GM21723 (cell line): ENCODE measurements around the gene MYD88.
"Not testable (repeated sequence)": the region's sequence is repeated elsewhere in the genome, so short reads cannot be mapped to it uniquely, and the experiment has no call there.

ENCODE experiments used
- ATAC-seq: cut with Tn5 transposase; IDR thresholded peaks from one replicate; pipeline ENCODE4 v1.9.1; 2021; ENCODE audit warnings: mild to moderate bottlenecking, moderate library complexity; ENCODE audit not compliant: unreplicated experiment

MYD88 gene

DNA sequence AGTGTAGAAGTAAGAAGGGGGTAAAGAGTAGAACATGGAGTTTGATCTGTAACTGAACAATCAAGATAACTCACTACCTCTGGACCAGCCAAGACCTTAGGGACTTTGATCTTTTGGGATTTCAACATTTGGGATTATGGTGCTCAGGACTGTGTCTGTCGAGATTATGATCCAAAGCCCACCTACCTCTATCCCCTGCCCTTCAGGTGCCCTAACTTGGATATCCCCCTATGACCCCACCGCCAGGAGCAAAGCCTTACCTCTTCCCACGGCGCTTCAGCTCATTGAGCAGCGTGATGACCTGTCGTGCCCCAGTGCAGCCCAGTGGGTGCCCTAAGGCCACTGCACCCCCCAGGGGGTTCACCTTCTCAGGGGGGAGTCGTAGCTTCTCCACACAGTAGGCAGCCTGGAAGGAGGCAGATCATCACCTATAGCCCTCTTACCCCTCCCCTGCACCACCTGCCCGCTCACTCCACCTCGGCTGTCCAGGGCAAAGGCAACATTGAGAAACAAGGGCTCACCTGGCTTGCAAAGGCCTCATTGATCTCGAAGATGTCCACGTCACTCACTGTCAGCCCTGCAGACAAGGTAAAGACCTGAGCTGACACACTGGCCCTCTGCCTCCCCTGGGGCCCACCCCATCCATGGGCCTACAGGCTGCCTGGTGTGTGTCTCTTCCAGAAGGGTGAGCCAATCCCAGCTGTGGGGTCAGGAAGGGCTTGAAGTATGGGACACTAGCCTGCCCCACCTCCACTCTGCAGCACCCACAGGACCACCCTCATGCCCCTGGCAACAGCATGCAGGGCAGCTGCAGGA, 12.9 kb upstream of the MYD88 start:
- ATAC-seq = no peak

DNA sequence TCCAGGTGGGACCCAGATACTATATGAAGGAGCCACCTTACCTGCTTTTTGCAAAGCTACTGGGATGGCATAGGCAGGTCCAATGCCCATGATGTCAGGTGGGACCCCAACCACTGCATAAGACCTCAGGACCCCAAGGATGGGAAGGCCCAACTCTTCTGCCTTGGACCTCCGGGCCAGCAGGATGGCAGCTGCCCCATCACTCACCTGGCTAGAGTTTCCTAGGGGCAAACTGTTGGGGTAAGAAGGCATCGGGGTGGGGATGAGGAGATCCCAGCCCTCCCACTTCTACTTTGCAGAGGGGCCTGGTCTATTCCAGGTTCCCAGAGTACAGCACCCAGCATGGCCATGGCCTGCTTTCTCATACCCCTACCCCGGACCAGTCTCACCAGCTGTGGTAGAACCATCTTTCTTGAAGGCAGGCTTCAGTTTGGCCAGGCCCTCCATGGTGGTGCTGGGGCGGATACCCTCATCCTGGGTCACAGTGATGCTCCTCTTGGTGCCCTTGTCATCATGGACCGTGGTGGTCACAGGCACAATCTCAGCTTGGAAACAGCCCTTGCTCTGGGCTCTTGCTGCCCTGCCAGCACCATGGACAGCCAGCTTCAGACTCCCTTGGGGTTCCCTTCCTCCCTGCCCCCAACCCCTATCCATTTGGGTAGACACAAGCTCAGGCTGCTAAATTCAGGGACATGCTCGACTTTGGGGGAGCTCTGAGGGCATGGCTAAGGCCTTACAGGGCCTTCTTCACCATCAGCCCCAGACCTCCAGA, 12.2 kb upstream of the MYD88 start:
- ATAC-seq = no peak

DNA sequence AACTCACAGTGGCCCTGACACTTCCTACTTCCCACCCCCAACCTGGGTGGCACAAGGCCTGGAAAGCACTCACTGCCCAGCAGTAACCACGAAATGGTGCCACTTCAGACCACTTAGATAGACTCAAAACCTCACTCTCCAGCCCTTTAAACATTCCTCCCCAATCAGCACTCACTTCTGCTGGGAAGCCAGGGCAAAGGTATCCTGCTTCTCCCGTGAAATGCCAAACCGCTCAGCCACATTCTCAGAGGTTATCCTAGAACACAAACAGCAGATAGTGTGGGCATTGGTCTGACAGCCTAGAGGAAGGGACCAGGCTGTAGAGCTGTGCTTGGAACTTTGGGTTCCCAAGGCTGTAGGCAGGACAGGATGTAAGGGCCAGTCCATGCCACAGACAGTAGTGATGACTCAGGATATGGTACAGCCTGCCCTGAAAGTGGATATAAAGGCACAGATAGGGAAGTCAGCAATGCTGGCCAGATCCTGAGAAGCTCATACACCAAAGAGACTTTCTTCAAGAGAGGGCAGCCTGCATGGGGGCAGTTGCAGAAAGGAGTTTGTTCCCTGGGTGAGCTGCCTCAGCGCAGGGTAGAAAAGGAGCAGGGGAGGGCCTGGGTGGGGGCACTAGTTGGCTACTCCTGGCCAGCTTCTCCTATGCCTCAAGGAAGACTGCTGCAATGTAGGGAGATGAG, 10.7 kb upstream of the MYD88 start:
- no peak for ATAC-seq

DNA sequence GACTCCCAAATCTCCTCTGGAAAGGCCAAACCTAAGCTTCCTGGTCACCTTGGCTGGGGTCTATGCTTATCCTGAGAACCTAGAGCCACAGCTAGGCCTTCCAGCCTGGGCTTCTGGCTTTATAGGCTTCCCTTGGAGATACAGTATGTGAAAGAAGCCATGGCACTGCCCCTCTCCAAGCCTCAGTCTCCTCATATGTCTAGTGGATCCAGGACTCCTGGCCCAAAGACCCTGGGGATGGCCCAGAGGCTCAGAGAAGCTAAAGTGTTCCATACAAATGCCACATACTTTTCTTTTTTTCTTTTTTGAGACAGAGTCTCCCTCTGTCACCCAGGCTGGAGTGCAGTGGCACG, 10.2 kb upstream of the MYD88 start:
- ATAC-seq = no peak

DNA sequence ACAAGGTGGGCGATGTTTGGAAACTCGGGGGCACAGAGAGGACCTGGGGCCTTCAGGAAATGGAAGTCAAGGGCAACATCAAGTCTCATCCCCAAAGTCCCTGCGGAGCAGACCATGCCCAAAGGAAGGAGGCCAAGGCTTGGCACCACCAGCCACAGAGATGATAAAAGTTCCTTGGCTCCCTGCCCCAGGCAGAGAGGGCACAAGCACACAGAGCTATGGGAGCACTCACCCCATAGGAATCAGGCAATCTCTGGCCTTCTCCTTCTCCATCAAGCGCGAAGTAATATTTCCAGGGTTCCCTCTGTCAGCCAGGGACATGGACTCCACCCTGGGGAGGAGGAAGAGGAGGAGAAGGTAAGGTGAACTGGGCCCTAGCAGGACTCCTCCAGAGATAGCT, 9.4 kb upstream of the MYD88 start:
- ATAC-seq = no peak

DNA sequence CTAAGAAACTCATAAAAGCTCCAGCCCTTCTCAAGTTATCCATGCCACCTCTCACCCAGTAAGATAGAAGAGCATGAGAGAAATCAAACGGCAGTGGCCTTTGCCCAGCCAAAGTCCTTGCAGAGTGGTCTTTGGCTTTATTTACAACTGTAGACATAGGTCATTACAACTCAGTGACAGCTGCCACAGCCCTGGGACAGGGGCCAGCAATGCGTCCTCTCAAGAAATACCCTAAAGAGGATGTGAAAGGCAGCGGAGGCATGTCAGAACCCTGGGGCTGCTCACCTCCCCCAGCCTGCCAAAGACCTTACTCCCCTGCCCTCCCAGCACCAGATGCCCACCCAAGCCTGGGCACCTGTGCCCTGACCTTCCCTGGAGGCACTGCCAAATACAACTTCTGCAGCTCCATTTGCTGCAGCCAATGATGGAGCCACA, 7.8 kb upstream of the MYD88 start:
- no peak for ATAC-seq

DNA sequence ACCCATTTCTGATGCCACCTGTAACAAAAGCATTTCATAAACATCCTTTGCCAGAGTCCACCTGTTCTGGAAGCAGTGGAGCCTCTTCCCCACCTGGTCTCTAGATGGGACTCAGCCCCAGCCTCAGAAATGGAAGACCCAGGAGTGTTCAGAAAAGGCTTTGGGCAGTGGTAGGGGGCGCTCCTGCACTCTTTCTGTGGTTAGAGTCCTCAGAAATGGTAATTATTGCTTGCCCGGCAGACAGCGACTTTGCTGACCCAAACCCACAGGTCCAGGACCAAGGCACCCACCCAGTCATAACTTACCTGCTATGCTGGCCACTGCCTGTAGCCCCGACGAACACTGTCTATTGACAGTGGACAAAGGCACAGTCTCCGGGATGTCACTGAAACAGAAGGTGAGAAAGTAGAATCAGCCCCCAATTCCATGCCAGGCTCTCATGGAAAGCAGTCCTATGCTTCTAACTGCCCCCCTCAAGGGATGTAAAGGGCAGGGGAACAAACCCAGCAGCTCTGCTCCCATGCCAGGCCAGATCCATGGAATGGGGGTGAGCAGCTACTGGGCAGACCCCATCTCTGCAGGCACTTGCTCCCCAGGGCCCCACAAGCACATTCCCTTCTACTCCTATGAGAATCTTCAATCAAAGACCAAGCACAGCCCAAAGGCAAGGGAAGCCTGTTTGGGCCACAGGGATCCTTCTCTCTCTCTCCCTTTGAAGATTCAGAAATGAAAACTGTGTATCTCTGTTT, 6.7 kb upstream of the MYD88 start:
- no peak for ATAC-seq

DNA sequence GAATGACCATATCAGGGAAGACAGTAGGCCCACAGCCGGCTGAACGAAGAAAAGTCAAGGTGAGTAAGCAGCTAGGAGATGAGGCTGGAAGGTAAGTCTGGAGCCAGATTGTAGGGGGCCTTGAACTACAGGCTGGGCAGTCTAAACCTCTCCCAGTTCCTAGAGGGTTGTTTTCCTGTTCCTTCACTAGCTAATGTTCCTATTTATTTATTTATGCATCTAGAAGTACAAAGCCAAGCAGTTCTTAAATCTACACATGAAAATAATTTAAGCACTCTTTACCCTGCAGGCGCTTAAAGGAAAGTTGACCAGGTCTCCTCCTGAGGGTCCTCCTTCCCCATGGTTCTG, 5.3 kb upstream of the MYD88 start:
- ATAC-seq = no peak

DNA sequence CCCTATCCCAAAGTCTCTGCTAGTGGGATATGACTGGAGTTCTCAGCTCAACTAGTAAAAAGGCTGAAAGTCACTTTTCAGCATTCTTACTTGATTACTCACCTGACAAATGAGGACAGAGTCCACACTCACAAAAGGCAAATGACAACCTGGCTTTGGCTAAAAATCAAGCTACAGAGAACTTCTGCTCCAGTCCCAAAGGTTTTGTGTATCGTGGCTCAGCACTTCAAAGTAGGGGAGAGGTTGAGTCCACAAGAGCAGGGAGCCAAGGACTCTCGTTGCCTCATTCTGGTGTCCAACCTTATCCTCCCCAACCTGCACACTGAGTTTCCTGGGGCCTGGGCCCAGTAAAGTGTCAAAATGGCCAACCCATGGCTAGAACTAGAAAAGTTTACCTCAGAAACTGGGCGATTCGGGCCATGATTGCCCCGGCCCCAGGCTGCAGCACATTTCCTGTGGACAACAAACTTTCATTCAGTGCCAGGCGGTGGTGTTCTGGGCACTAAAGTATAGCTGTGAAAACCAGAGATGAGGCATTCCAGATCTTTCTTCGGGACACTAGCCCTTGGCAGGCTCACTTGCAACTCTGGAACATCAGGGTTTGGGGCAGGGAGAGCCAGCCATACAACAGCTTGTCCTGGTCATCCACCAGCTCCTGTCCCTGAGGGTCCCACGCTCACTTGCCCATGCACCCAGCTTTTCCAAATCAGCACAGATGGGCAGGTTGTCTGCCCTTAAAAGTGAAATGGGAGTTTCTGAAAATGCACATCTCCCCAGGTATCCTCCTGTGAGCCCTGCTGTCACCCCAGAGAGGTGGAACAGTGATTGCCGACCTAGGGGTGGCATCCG, 4.7 kb upstream of the MYD88 start:
- no peak for ATAC-seq

DNA sequence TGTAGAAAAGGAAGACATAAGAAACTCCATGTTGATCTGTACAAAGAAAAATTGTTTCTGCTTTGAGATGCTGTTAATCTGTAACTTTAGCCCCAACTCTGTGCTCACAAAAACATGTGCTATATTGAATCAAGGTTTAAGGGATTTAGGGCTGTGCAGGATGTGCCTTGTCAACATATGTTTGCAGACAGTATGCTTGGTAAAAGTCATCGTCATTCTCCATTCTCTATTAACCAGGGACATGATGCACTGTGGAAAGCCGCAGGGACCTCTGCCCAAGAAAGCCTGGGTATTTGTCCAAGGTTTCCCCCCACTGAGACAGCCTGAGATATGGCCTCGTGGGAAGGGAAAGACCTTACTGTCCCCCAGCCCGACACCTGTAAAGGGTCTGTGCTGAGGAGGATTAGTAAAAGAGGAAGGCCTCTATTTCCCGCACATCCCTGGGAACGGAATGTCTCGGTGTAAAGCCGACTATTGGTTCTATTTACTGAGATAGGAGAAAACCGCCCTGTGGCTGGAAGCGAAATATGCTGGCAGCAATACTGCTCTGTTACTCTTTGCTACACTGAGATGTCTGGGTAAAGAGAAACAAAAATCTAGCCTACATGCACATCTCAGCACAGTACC, 3.8 kb upstream of the MYD88 start:
- not testable (repeated sequence) for ATAC-seq

DNA sequence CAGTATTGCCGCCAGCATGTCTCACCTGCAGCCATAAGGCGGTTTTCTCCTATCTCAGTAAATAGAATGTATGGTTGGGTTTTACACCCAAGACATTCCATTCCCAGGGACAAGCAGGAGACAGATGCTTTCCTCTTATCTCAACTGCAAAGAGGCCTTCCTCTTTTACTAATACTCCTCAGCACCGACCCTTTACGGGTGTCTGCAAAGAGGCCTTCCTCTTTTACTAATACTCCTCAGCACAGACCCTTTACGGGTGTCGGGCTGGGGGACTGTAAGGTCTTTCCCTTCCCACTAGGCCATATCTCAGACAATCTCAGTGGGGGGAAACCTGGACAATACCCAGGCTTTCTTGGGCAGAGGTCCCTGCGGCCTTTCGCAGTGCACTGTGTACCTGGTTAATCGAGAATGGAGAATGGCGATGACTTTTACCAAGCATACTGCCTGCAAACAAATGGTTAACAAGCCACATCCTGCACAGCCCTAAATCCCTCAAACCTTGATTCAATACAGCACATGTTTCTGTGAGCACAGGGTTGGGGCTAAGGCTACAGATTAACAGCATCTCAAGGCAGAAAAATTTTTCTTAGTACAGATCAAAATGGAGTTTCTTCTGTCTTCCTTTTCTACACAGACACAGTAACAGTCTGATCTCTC, 2.7 kb upstream of the MYD88 start:
- ATAC-seq = not testable (repeated sequence)

DNA sequence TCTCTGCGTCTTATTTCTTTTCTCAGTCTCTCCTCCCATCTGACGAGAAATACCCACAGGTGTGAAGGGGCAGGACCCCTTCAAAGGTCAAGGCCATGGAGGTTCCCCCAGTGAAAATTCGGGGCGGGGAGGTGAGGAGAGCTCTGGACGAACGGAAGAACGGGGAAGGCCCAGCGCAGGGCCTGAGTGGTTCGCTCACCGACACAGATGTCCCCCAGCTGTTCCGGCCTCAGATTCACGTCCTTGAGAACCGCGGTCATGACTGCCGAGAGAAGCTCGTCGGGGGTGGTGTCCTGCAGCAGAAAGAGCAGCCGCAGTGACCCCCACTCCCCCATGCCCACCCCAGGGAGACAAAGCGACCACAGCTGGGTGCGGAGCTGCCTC, 2.1 kb upstream of the MYD88 start:
- no peak for ATAC-seq

DNA sequence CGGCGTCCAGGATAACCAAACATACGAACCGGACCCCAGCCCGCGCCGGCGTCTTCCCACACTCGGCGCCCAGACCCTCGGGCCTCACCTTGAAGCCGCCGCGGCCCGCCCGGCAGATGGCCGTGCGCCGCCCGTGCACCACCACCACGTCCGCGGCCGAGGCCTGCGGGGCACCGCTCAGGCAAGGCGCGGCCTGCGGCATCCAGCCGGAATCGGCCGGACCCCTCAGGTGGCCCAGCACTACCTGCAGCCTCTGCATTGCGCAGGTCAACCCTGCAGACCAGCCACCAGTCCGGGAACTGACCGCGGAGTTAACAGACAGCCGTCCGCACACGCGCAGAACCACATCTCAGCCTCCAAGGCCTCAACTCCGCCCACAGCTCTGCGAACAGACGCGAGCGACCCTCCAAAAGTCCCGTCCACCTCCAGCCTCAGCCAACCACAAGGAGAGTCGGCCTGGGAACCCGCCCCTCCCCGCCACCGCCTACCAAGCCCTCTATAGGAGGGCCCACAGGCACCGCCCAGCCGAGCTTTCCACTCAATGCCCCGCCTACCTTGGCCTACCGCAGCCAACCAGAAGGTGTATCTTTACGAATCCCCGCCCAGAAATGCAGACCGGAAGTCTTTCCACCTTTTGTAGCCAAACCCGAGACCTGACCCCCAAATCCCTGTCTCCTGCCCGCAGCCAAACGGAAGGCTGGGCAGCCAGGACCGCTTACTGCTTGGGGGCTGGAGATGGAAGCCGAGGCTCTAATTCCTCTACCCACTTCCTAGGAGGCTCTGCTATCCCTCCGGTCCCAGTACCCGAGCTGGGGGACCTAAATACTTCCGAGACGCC, 1.5 kb upstream of the MYD88 start, which contains the start of gene ACAA1:
Gene ACAA1, minus strand, starts transcription at position 351 of the 838 bp plus-strand sequence. Its CDS starts 92 bp downstream, at position 259.
- ATAC-seq = peak; percentile 86

DNA sequence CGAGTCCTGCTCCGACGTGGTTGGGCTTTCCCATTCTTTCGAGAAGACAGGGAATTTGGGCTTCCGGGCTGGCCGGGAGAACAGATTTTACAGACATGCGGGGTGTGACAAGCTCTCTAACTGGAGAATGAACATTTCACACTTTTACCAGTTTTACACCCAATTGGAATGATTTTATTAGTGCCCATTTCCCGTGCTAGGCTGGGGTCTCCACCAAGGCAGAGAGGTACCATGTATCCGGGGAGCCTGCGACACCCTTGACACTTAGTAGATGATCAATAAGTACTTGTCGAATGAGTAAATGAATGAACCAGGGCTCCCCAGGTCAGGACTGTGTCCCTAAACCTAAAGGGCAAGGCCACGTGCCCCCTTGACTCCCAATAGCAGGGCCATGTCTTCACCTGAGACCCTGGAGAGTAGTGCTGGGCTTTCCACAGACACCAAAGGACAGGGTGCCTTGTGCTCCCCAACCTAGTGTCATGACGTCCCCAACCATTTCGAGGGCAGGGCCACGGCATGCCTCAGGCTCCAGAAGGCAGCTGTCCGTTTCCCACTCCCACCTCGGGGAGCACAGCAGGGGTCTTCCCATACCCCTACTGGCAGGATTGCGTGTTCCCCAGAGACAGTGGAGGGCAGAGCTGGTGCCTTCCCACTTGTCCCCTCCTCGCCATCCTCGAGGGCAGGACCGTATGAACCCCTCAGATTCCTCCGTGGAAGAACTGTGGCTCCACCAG, 679 bp upstream of the MYD88 start:
- no peak for ATAC-seq

DNA sequence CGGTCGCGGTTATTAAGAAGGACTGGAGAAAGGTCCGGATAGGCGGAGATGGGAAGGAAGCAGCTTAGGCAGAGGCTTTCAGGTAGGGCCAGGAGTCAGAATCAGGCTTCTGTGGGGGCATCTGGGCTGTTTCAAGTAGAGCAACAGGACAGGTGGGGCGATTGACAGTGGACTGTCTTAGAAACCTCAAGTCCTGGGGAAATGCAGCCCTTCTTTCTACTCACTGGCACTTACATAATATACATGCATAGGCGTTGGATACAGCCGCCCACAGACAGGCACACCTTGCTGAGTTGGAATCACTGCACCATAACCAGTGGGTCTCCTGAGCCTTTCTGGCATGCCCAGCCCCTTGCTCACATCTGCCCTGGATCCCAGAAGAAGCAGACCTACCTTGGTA, 730 bp downstream of the MYD88 start:
- ATAC-seq = no peak

DNA sequence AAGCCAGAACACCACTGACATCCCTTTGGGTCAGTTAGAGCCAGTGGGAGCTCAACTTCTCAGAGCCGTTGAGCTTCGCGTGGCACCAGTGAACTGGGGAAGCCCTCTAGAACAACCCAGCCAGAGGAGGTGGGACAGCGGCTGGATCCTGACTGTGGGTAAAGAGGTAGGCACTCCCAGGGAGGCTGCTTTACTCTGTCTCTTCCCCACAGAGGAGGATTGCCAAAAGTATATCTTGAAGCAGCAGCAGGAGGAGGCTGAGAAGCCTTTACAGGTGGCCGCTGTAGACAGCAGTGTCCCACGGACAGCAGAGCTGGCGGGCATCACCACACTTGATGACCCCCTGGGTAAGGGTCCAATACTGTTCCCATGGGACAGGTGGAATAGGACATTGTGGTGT, 1.2 kb downstream of the MYD88 start:
- no peak for ATAC-seq

DNA sequence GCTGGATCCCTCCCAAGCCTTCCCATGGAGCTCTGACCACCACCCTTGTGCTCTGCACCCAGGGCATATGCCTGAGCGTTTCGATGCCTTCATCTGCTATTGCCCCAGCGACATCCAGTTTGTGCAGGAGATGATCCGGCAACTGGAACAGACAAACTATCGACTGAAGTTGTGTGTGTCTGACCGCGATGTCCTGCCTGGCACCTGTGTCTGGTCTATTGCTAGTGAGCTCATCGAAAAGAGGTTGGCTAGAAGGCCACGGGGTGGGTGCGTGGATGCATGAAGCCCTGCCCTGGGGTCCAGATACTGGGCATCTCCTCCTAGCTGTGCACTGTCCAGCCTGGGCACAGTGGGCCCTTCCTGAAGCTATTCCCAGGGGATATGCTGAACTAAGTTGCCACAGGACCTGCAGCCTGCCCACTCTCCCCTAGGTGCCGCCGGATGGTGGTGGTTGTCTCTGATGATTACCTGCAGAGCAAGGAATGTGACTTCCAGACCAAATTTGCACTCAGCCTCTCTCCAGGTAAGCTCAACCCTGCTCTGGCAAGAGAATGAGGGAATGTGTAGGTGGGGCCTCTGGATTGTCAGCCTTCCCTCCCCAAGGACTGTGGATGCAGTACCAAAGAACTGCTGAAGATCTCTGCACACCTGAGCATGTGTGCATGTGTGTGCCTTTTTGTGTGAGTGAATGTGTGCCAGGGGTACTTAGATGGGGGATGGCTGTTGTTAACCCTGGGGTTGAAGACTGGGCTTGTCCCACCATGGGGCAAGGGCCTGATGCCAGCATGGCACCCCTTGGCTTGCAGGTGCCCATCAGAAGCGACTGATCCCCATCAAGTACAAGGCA, 2.1 kb downstream of the MYD88 start:
- no peak for ATAC-seq
